Measurements from ENCODE around the gene GLRX.

DNA sequence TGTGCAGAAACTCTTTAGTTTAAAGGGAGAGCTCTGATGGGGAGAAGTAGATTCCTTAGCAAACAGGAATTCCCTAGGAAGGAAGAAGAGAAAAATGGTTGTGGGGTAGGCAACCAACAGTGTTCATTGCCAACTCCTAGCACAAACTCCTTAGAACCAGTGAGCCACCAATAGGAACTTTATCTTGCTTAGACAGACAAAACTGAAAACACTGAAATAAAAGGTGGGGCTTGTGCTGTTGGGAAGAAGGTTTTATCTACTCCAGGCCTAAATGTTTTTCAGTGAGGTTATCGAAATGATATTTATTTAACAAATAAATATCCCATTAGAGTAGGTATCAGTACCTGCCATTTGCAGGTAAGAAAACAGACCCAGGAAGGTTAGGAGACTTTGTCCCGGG is 7.7 kb upstream of the GLRX start:
- no peak for TF ChIP-seq JUNB (IDR thresholded peaks at IDR 0.05)
- TF ChIP-seq, protein P1, sequence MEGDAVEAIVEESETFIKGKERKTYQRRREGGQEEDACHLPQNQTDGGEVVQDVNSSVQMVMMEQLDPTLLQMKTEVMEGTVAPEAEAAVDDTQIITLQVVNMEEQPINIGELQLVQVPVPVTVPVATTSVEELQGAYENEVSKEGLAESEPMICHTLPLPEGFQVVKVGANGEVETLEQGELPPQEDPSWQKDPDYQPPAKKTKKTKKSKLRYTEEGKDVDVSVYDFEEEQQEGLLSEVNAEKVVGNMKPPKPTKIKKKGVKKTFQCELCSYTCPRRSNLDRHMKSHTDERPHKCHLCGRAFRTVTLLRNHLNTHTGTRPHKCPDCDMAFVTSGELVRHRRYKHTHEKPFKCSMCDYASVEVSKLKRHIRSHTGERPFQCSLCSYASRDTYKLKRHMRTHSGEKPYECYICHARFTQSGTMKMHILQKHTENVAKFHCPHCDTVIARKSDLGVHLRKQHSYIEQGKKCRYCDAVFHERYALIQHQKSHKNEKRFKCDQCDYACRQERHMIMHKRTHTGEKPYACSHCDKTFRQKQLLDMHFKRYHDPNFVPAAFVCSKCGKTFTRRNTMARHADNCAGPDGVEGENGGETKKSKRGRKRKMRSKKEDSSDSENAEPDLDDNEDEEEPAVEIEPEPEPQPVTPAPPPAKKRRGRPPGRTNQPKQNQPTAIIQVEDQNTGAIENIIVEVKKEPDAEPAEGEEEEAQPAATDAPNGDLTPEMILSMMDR (IDR thresholded peaks at IDR 0.05) = no peak
- no peak for TF ChIP-seq KDM1A (IDR thresholded peaks at IDR 0.05; ENCODE audit: low read depth)
- no peak for TF ChIP-seq ATOH8 (CRISPR knock-in tag; IDR thresholded peaks at IDR 0.05; ENCODE audit: low read depth)
- no peak for TF ChIP-seq CBX8 (IDR thresholded peaks at IDR 0.05)
- TF ChIP-seq ESRRA (IDR thresholded peaks at IDR 0.05; ENCODE audit: borderline replicate concordance, low read length) = no peak
- no peak for TF ChIP-seq MAZ (IDR thresholded peaks at IDR 0.05; ENCODE audit: borderline replicate concordance, low read depth, low read length)
- TF ChIP-seq PHF8 (IDR thresholded peaks at IDR 0.05; ENCODE audit: borderline replicate concordance, low read depth) = no peak
- TF ChIP-seq BHLHE40 (IDR thresholded peaks at IDR 0.05; ENCODE audit: low read depth, low read length) = no peak
- no peak for TF ChIP-seq RNF2 (IDR thresholded peaks at IDR 0.05; ENCODE audit: borderline replicate concordance, low read depth)

Measured in A549 (cell line).